ENCODE results near the gene ANKRD16.

GRCh38 chr10:5888351-5888750 is 1.3 kb downstream of the ANKRD16 start:
- TF ChIP-seq POLR2AphosphoS5 (IDR thresholded peaks at IDR 0.05; ENCODE audit: low read depth, low read length) (no peak), REST (IDR thresholded peaks at IDR 0.05; ENCODE audit: insufficient read depth in 1 of 2, low read depth in 2 of 2, low read length in 2 of 2) (no peak), SIN3A (IDR thresholded peaks at IDR 0.05; ENCODE audit: borderline replicate concordance, insufficient read depth, low read length) (no peak)
